ENCODE measurements around the gene C1QTNF12. TPM values are rescaled to one million over a fixed set of nuclear protein-coding genes. Genes with fewer than 3 reads are reported as not detected.

The C1QTNF12 gene
- total and polyA plus RNA-seq, 2 donors (not counting 3 experiments of a cell fraction or from before 2014, with no cell fraction given), result 1.0 to 1.9 TPM

DNA sequence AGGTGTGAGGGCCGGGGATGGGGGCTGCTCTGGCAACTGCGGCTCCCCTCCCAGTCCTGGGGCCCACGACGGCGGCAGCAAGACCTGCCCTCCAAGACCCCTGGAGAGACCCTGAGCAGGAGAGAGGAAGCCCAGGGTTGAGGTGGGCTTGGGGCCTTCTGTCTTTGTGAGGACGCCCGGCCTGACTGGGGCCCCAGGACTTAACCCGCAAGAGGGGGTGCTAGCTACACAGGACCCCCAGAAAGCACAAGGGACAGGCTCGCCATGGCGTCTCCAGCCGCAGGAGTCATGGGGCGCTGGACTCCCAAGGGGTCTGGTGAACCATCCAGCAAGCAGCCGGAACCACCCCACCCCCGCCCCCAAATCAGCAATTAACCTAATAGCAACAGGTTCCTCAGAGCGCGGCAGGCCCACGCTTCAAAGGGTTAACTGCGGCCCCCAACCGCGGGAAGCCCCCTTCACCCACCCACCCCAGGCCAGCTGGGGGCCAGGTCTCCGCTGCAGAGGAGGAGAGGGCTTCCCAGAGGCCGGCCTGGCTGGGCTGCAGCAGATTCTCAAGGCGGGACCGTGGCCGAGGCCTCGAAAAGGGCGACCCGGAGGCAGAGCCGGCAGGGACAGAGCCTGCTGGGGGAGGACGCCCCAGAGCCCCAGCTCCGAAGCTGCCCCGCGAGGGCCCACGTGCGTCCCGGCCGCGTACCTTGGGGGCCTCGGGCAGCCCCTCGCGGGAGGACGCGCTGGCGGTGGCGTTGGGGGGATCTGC lies 525 bp downstream of the C1QTNF12 start:
- intact Hi-C loops (cut with micrococcal nuclease) (loop anchor here (2.0 to 5.0 kb wide), 2 partner anchors 27 to 124 kb away; partner anchors contain the start of gene UBE2J2), dilution Hi-C loops (cut with MboI; ENCODE audit: extremely low pct_ligation_motif_present, low sequenced_read_pairs) (no loop called here)
- POLR2A ChIA-PET, result no interaction called here
- no peaks in the 10 kb centered on the region for H3K79me2 ChIP-seq (ENCODE audit: control insufficient read depth, insufficient read depth, low read length)
- no peaks in the 10 kb centered on the region for H3K4me1 ChIP-seq (ENCODE audit: control insufficient read depth, extremely low read depth, insufficient read depth, low read length)
- H4K20me1 ChIP-seq (replicated peaks; ENCODE audit: control insufficient read depth, extremely low read depth, insufficient read depth, low read length), result no peaks in the 10 kb centered on the region
- H3K27ac ChIP-seq (ENCODE audit: insufficient read depth, low read depth, low read length), result no peak overlapping the region
- no peaks in the 10 kb centered on the region for H3K9me3 ChIP-seq (replicated peaks; ENCODE audit: control insufficient read depth, insufficient read depth, low read length)
- FAIRE-seq, result no peak
- TF ChIP-seq GATA2 (IDR thresholded peaks at IDR 0.05; ENCODE audit: insufficient read depth, insufficient read length, low read depth, low read length), result no peak
- no peak overlapping the region for H2AFZ ChIP-seq (ENCODE audit: low read depth, low read length)
- H3K27me3 ChIP-seq (ENCODE audit: control insufficient read depth in 2 of 2, insufficient read depth in 2 of 2, low read length in 2 of 2), result peaks cover 10 to 14% of the 10 kb centered on the region in 2 experiments
- no peaks in the 10 kb centered on the region for H3K9me1 ChIP-seq (replicated peaks; ENCODE audit: control insufficient read depth, extremely low read depth, insufficient read depth, low read length)
- no peak overlapping the region for H3K4me2 ChIP-seq (ENCODE audit: insufficient read depth, low read length)
- no peak overlapping the region for H3K9ac ChIP-seq (replicated peaks; ENCODE audit: extremely low read depth, insufficient read depth, low read length)
- CTCF ChIA-PET, result interaction anchor here (0.6 to 1.1 kb wide), 2 partner anchors 15 to 124 kb away, joined by 3 to 4 read pairs; no protein-coding TSS in a partner anchor
- no peak overlapping the region for H3K4me3 ChIP-seq (replicated peaks in 1 of 3; ENCODE audit: insufficient read depth in 1 of 3, low read depth in 1 of 3, low read length in 3 of 3)
- BruUV-seq (replicated peaks), result no TSS peak
- DNase-seq (ENCODE audit: low read depth, low spot score), result no peak
- H3K36me3 ChIP-seq (ENCODE audit: control insufficient read depth in 2 of 2, extremely low read depth in 1 of 2, insufficient read depth in 2 of 2, low read length in 2 of 2), result no peaks in the 10 kb centered on the region

DNA sequence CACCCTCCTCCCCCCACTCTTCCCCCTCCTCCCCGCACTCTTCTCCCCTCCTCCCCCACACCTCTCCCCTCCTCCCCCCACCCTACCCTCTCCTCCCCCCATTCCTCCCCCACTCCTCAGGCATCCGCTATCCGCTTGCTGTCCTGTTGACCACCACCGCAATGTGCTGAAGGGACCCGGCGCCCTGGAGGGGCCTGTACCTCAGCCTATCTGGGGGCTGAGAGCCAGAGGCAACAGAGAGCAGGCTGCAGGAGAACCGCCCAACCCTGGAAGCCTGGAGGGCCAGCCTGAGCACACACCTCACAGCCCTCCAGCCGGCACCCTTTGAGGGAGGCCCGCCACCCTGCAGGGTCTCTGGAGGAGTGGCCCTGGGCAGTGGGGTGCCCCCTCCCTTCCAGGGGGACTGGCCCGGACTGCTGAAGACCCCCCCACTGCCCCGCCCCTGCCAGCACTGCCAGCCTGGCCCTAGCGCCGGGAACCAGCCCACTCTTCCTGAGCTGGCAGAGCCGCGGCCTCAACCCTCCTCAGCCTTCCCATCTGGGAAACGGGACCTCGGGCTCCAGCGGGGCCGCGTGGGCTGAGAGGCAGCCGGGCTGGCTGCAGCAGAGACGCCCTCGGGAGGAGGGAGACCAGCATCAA lies 1.2 kb downstream of the C1QTNF12 start:
- CTCF ChIA-PET, result interaction anchor here (0.6 to 1.1 kb wide), 2 partner anchors 15 to 123 kb away, joined by 3 to 4 read pairs; no protein-coding TSS in a partner anchor
- H3K79me2 ChIP-seq (ENCODE audit: control insufficient read depth, insufficient read depth, low read length), result no peaks in the 10 kb centered on the region
- TF ChIP-seq POLR2A (IDR thresholded peaks at IDR 0.05; ENCODE audit: low read depth, low read length) (no peak), EZH2 (IDR thresholded peaks at IDR 0.05; ENCODE audit: borderline replicate concordance, low read depth, low read length, severe bottlenecking) (no peak), JUN (IDR thresholded peaks at IDR 0.05; ENCODE audit: borderline replicate concordance, insufficient read depth, insufficient read length, low read depth) (no peak), MYC (IDR thresholded peaks at IDR 0.05; ENCODE audit: low read depth, low read length) (no peak), CTCF (IDR thresholded peaks at IDR 0.05; ENCODE audit: extremely low read depth in 1 of 2, insufficient read depth in 1 of 2, low read depth in 1 of 2, low read length in 2 of 2) (no peak), POLR2AphosphoS5 (IDR thresholded peaks at IDR 0.05; ENCODE audit: insufficient read depth, low read depth, low read length) (no peak), FOS (IDR thresholded peaks at IDR 0.05; ENCODE audit: borderline replicate concordance, insufficient read depth, low read length) (no peak), GATA2 (IDR thresholded peaks at IDR 0.05; ENCODE audit: insufficient read depth, insufficient read length, low read depth, low read length) (no peak)
- TF ChIP-seq, protein P1, sequence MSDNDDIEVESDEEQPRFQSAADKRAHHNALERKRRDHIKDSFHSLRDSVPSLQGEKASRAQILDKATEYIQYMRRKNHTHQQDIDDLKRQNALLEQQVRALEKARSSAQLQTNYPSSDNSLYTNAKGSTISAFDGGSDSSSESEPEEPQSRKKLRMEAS (IDR thresholded peaks at IDR 0.05; ENCODE audit: insufficient read depth, insufficient read length), result no peak
- FAIRE-seq (no peak), DNase-seq (ENCODE audit: low read depth, low spot score) (no peak)
- H3K9me1 ChIP-seq (replicated peaks; ENCODE audit: control insufficient read depth, extremely low read depth, insufficient read depth, low read length), result no peaks in the 10 kb centered on the region
- no peaks in the 10 kb centered on the region for H3K9me3 ChIP-seq (replicated peaks; ENCODE audit: control insufficient read depth, insufficient read depth, low read length)
- POLR2A ChIA-PET, result no interaction called here
- peaks cover 10 to 14% of the 10 kb centered on the region in 2 experiments for H3K27me3 ChIP-seq (ENCODE audit: control insufficient read depth in 2 of 2, insufficient read depth in 2 of 2, low read length in 2 of 2)
- no peak overlapping the region for H3K4me3 ChIP-seq (replicated peaks in 1 of 3; ENCODE audit: insufficient read depth in 1 of 3, low read depth in 1 of 3, low read length in 3 of 3)
- no peaks in the 10 kb centered on the region for H3K4me1 ChIP-seq (ENCODE audit: control insufficient read depth, extremely low read depth, insufficient read depth, low read length)
- no TSS peak for BruUV-seq (replicated peaks)
- dilution Hi-C loops (cut with MboI; ENCODE audit: extremely low pct_ligation_motif_present, low sequenced_read_pairs), result no loop called here
- no peak overlapping the region for H2AFZ ChIP-seq (ENCODE audit: low read depth, low read length)
- no peak overlapping the region for H3K27ac ChIP-seq (ENCODE audit: insufficient read depth, low read depth, low read length)
- intact Hi-C loops (cut with micrococcal nuclease), result loop anchor here (5.0 kb wide), 1 partner anchor 123 kb away; no protein-coding TSS in a partner anchor
- no peak overlapping the region for H3K4me2 ChIP-seq (ENCODE audit: insufficient read depth, low read length)
- no peaks in the 10 kb centered on the region for H4K20me1 ChIP-seq (replicated peaks; ENCODE audit: control insufficient read depth, extremely low read depth, insufficient read depth, low read length)
- H3K36me3 ChIP-seq (ENCODE audit: control insufficient read depth in 2 of 2, extremely low read depth in 1 of 2, insufficient read depth in 2 of 2, low read length in 2 of 2), result no peaks in the 10 kb centered on the region
- no peak overlapping the region for H3K9ac ChIP-seq (replicated peaks; ENCODE audit: extremely low read depth, insufficient read depth, low read length)
